Measurements from ENCODE around the gene ATP6AP1. TPM values are rescaled to one million over a fixed set of nuclear protein-coding genes. Genes with fewer than 3 reads are reported as not detected.

The ATP6AP1 gene
- total RNA-seq, 1 donor from 2014 or later, result 153 TPM

DNA sequence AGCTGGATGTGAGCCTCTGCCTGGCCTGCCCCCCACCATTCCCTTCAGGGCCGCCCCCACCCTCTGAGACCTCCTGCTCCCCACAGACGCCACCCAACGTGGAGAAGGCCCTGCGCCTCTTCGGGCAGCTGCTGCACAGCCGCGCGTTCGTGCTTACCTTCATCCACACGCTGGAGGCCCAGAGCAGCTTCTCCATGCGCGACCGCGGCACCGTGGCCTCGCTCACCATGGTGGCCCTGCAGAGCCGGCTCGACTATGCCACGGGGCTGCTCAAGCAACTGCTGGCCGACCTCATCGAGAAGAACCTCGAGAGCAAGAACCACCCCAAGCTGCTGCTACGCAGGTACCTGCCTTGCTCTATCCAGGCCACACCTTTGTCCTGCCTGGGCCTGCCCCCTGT, 39.7 kb downstream of the ATP6AP1 start:
- Histone ChIP-seq H3K9ac (ENCODE audit: low read length) (no peak overlapping the region), H3K79me2 (ENCODE audit: insufficient read depth, low read length) (peaks cover under 1% of the 10 kb centered on the region), H3K4me1 (ENCODE audit: insufficient read depth, low read length) (no peaks in the 10 kb centered on the region), H3K27ac (ENCODE audit: low read depth, low read length) (no peak overlapping the region), H3K9me3 (ENCODE audit: insufficient read depth, low read depth, low read length) (no peaks in the 10 kb centered on the region), H3K36me3 (ENCODE audit: insufficient read depth, low read length) (peaks cover 2% of the 10 kb centered on the region), H4K20me1 (ENCODE audit: insufficient read depth, low read length) (peaks cover 4% of the 10 kb centered on the region), H2AFZ (ENCODE audit: low read depth, low read length) (no peak overlapping the region), H3K4me2 (ENCODE audit: low read length) (no peak overlapping the region), H3K4me3 (ENCODE audit: insufficient read depth, low read depth, low read length) (no peak overlapping the region), H3K27me3 (ENCODE audit: insufficient read depth, low read length) (no peaks in the 10 kb centered on the region)
- Mint-ChIP-seq H3K36me3 (ENCODE audit: low read depth, unreplicated experiment) (no peaks in the 10 kb centered on the region), H3K4me1 (ENCODE audit: low read depth, unreplicated experiment) (no peaks in the 10 kb centered on the region), H3K27ac (ENCODE audit: unreplicated experiment) (no peak overlapping the region), H3K27me3 (ENCODE audit: low read depth, unreplicated experiment) (no peaks in the 10 kb centered on the region), H3K9me3 (ENCODE audit: unreplicated experiment) (no peaks in the 10 kb centered on the region), H3K4me3 (ENCODE audit: unreplicated experiment) (no peak overlapping the region)
- DNase-seq (ENCODE audit: low read depth) (no peak), FAIRE-seq (no peak)
- no peak for TF ChIP-seq EZH2 (IDR thresholded peaks at IDR 0.05; ENCODE audit: insufficient read depth, low read length)
- TF ChIP-seq, protein P1, sequence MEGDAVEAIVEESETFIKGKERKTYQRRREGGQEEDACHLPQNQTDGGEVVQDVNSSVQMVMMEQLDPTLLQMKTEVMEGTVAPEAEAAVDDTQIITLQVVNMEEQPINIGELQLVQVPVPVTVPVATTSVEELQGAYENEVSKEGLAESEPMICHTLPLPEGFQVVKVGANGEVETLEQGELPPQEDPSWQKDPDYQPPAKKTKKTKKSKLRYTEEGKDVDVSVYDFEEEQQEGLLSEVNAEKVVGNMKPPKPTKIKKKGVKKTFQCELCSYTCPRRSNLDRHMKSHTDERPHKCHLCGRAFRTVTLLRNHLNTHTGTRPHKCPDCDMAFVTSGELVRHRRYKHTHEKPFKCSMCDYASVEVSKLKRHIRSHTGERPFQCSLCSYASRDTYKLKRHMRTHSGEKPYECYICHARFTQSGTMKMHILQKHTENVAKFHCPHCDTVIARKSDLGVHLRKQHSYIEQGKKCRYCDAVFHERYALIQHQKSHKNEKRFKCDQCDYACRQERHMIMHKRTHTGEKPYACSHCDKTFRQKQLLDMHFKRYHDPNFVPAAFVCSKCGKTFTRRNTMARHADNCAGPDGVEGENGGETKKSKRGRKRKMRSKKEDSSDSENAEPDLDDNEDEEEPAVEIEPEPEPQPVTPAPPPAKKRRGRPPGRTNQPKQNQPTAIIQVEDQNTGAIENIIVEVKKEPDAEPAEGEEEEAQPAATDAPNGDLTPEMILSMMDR (IDR thresholded peaks at IDR 0.05; ENCODE audit: insufficient read depth, low read depth, low read length), result no peak

DNA sequence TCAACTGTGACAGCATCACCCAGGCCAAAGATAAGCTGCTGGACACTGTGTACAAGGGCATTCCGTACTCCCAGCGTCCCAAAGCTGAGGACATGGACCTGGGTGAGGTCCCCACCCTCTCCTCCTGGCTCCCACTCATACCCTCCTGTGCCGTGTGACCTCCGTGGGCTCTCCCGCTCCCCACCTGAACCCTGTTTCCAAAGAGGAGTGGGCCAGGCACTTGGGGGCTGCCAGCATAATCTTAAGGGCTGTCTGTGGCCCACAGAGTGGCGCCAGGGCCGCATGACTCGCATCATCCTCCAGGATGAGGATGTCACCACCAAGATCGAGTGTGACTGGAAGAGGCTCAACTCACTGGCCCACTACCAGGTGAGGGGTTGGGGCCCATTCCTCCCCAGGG, 40.6 kb downstream of the ATP6AP1 start:
- H3K9me3 Mint-ChIP-seq (ENCODE audit: unreplicated experiment), result no peaks in the 10 kb centered on the region
- no peaks in the 10 kb centered on the region for H3K9me3 ChIP-seq (ENCODE audit: insufficient read depth, low read depth, low read length)
- no peak for DNase-seq (ENCODE audit: low read depth)
- no peaks in the 10 kb centered on the region for H3K27me3 ChIP-seq (ENCODE audit: insufficient read depth, low read length)
- H3K27ac Mint-ChIP-seq (ENCODE audit: unreplicated experiment), result no peak overlapping the region
- no peak overlapping the region for H3K9ac ChIP-seq (ENCODE audit: low read length)
- no peaks in the 10 kb centered on the region for H3K4me1 ChIP-seq (ENCODE audit: insufficient read depth, low read length)
- H4K20me1 ChIP-seq (ENCODE audit: insufficient read depth, low read length), result peaks cover 7% of the 10 kb centered on the region
- no peak overlapping the region for H3K4me2 ChIP-seq (ENCODE audit: low read length)
- H3K36me3 Mint-ChIP-seq (ENCODE audit: low read depth, unreplicated experiment), result no peaks in the 10 kb centered on the region
- TF ChIP-seq, protein P1 (IDR thresholded peaks at IDR 0.05; ENCODE audit: insufficient read depth, low read depth, low read length), result no peak
- TF ChIP-seq EZH2 (IDR thresholded peaks at IDR 0.05; ENCODE audit: insufficient read depth, low read length), result no peak
- H3K27me3 Mint-ChIP-seq (ENCODE audit: low read depth, unreplicated experiment), result no peaks in the 10 kb centered on the region
- H3K4me3 Mint-ChIP-seq (ENCODE audit: unreplicated experiment), result no peak overlapping the region
- no peak overlapping the region for H3K4me3 ChIP-seq (ENCODE audit: insufficient read depth, low read depth, low read length)
- H3K36me3 ChIP-seq (ENCODE audit: insufficient read depth, low read length), result peaks cover 2% of the 10 kb centered on the region
- no peaks in the 10 kb centered on the region for H3K4me1 Mint-ChIP-seq (ENCODE audit: low read depth, unreplicated experiment)
- no peak overlapping the region for H3K27ac ChIP-seq (ENCODE audit: low read depth, low read length)
- FAIRE-seq, result no peak
- no peak overlapping the region for H2AFZ ChIP-seq (ENCODE audit: low read depth, low read length)
- no peaks in the 10 kb centered on the region for H3K79me2 ChIP-seq (ENCODE audit: insufficient read depth, low read length)

DNA sequence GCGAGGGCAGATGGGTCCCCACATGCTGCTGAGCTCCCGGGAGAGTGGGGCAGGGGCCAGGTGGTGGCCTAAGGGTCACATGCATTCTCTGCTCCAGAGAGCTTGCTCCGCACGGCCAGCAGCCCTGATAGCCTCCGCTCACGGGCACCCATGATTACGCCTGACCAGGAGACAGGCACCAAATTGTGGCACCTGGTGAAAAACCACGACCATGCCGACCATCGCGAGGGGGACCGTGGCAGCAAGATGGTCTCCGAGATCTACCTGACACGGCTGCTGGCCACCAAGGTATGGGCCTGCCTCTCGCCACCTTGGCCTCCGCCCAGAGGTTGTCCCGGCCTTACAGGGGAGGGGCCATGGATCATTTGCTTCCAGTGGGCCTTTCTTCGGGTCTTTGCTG, 41.4 kb downstream of the ATP6AP1 start:
- no peaks in the 10 kb centered on the region for H3K4me1 Mint-ChIP-seq (ENCODE audit: low read depth, unreplicated experiment)
- no peak overlapping the region for H3K4me3 ChIP-seq (ENCODE audit: insufficient read depth, low read depth, low read length)
- no peak overlapping the region for H3K4me3 Mint-ChIP-seq (ENCODE audit: unreplicated experiment)
- H3K27me3 Mint-ChIP-seq (ENCODE audit: low read depth, unreplicated experiment), result no peaks in the 10 kb centered on the region
- no peak overlapping the region for H3K27ac ChIP-seq (ENCODE audit: low read depth, low read length)
- H4K20me1 ChIP-seq (ENCODE audit: insufficient read depth, low read length), result peaks cover 7% of the 10 kb centered on the region
- no peak overlapping the region for H3K9ac ChIP-seq (ENCODE audit: low read length)
- H3K9me3 ChIP-seq (ENCODE audit: insufficient read depth, low read depth, low read length), result no peaks in the 10 kb centered on the region
- no peaks in the 10 kb centered on the region for H3K4me1 ChIP-seq (ENCODE audit: insufficient read depth, low read length)
- H3K27me3 ChIP-seq (ENCODE audit: insufficient read depth, low read length), result no peaks in the 10 kb centered on the region
- H3K36me3 Mint-ChIP-seq (ENCODE audit: low read depth, unreplicated experiment), result no peaks in the 10 kb centered on the region
- H3K79me2 ChIP-seq (ENCODE audit: insufficient read depth, low read length), result no peaks in the 10 kb centered on the region
- no peak for FAIRE-seq
- no peak overlapping the region for H3K4me2 ChIP-seq (ENCODE audit: low read length)
- H3K36me3 ChIP-seq (ENCODE audit: insufficient read depth, low read length), result peaks cover 2% of the 10 kb centered on the region
- H2AFZ ChIP-seq (ENCODE audit: low read depth, low read length), result no peak overlapping the region
- H3K27ac Mint-ChIP-seq (ENCODE audit: unreplicated experiment), result no peak overlapping the region
- no peaks in the 10 kb centered on the region for H3K9me3 Mint-ChIP-seq (ENCODE audit: unreplicated experiment)
- TF ChIP-seq EZH2 (IDR thresholded peaks at IDR 0.05; ENCODE audit: insufficient read depth, low read length), result no peak
- TF ChIP-seq, protein P1 (IDR thresholded peaks at IDR 0.05; ENCODE audit: insufficient read depth, low read depth, low read length), result no peak
- no peak for DNase-seq (ENCODE audit: low read depth)
